ENCODE results near the gene NPVF. TPM values are rescaled to one million over a fixed set of nuclear protein-coding genes. Genes with fewer than 3 reads are reported as not detected.

The NPVF gene
- total RNA-seq, 4 donors from 2014 or later: not detected

DNA sequence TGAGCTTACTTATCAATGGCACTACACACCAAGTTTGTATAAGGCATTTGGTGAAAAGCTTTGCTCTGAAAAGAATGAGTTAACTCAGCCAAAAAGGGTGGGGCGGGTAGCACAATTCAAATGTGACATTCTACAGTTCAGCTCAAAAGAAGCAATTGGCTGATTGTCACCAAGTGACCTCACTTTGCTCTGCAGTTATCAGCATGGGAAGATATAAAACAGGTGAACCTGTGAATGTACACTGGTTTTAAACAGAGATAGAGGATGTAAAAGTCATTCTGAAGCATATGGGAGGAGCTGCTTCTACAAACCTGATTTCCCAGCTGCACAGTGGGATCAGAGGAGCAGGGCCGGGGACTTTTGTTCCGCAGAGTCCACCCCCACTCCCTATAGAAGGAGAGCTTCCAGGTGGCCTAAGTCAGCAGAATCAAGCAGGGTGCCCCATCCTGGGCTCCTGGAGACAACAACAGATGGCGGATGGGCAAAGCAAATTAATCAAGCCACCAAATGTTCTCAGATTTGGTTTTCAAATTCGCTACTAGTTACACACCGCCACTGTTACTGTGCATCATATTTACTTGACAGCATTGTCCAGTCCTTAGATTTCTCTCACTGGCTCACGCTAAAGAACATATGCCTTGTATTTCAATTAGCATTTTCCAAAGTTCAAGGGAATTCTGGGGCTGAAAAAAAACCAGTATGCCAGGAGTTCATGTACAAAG lies 27.5 kb upstream of the NPVF start:
- ATAC-seq: no peak
- H3K36me3 ChIP-seq: no peaks in the 10 kb centered on the region
- no peak overlapping the region for H3K27ac ChIP-seq
- H3K4me3 ChIP-seq: no peak overlapping the region
- in situ Hi-C loops (cut with MboI; ENCODE audit: low sequenced_read_pairs in 4 of 4): loop anchor here in 2 of 4 donors (10.0 kb wide), 2 partner anchors 319 to 599 kb away; no protein-coding TSS in a partner anchor
- no peak for DNase-seq
- intact Hi-C loops (cut with DNase I; ENCODE audit: low total_unique reads): loop anchor here (10.0 kb wide), 1 partner anchor 1109 kb away; no protein-coding TSS in a partner anchor
- TF ChIP-seq, protein P1, sequence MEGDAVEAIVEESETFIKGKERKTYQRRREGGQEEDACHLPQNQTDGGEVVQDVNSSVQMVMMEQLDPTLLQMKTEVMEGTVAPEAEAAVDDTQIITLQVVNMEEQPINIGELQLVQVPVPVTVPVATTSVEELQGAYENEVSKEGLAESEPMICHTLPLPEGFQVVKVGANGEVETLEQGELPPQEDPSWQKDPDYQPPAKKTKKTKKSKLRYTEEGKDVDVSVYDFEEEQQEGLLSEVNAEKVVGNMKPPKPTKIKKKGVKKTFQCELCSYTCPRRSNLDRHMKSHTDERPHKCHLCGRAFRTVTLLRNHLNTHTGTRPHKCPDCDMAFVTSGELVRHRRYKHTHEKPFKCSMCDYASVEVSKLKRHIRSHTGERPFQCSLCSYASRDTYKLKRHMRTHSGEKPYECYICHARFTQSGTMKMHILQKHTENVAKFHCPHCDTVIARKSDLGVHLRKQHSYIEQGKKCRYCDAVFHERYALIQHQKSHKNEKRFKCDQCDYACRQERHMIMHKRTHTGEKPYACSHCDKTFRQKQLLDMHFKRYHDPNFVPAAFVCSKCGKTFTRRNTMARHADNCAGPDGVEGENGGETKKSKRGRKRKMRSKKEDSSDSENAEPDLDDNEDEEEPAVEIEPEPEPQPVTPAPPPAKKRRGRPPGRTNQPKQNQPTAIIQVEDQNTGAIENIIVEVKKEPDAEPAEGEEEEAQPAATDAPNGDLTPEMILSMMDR (IDR thresholded peaks at IDR 0.05 in 4 of 5, conservative IDR thresholded peaks at IDR 0.05 in 1 of 5): no peak
- no peak for TF ChIP-seq POLR2A (IDR thresholded peaks at IDR 0.05)
- no peaks in the 10 kb centered on the region for H3K9me3 ChIP-seq
- no peaks in the 10 kb centered on the region for H3K27me3 ChIP-seq
- peaks cover 0 to 7% of the 10 kb centered on the region in 2 donors for H3K4me1 ChIP-seq

DNA sequence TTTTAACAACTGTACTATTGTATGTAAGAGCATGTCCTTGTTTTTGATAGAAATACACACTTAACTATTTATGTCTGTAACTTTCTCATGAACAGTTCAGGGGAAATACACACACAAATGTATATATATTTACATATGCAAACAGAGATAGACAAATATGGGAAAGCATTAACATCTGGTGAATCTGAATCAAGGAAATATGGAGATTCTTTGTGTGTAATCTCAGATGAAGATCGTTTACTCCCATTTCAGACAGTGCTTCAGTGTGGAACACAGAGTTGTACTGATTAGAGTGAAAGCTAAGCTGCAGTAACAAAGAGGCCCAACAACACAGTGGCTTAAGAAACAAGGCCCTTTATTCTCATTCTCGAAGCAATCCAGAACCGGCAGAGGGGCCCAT lies 26.3 kb upstream of the NPVF start:
- Histone ChIP-seq H3K27me3 (no peaks in the 10 kb centered on the region), H3K4me3 (no peak overlapping the region), H3K27ac (no peak overlapping the region), H3K9me3 (no peaks in the 10 kb centered on the region), H3K4me1 (peaks cover 0 to under 1% of the 10 kb centered on the region in 2 donors), H3K36me3 (no peaks in the 10 kb centered on the region)
- no peak for ATAC-seq
- in situ Hi-C loops (cut with MboI; ENCODE audit: low sequenced_read_pairs in 4 of 4): loop anchor here in 2 of 4 donors (10.0 kb wide), 2 partner anchors 320 to 600 kb away; no protein-coding TSS in a partner anchor
- intact Hi-C loops (cut with DNase I; ENCODE audit: low total_unique reads): loop anchor here (10.0 kb wide), 1 partner anchor 1110 kb away; no protein-coding TSS in a partner anchor
- no peak for DNase-seq
- TF ChIP-seq POLR2A (IDR thresholded peaks at IDR 0.05): no peak
- TF ChIP-seq, protein P1 (IDR thresholded peaks at IDR 0.05 in 4 of 5, conservative IDR thresholded peaks at IDR 0.05 in 1 of 5): no peak

DNA sequence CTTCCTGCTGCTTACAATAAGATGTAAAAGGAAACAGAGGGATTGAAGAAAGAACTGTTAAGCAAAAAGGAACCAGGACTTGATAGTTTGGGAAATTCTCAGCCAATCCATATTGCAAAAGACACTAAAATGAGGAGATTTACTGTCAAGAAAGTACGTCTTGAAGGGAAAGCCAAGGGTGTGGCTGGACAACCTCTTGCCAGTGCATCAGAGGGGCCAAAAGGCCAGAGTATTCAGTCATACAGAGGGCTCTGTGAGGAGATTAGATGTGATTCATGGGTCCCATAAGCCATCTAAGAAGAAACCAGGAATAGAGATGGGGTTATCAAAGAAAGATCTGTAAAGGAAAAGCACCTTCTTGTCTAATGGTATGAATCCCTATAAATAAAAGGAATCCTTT lies 25.4 kb upstream of the NPVF start:
- H3K9me3 ChIP-seq: no peaks in the 10 kb centered on the region
- H3K4me1 ChIP-seq: no peaks in the 10 kb centered on the region
- ATAC-seq: no peak
- no peak overlapping the region for H3K27ac ChIP-seq
- intact Hi-C loops (cut with DNase I; ENCODE audit: low total_unique reads): loop anchor here (10.0 kb wide), 1 partner anchor 1111 kb away; no protein-coding TSS in a partner anchor
- in situ Hi-C loops (cut with MboI; ENCODE audit: low sequenced_read_pairs in 4 of 4): loop anchor here in 2 of 4 donors (10.0 kb wide), 2 partner anchors 321 to 601 kb away; no protein-coding TSS in a partner anchor
- no peaks in the 10 kb centered on the region for H3K27me3 ChIP-seq
- TF ChIP-seq POLR2A (IDR thresholded peaks at IDR 0.05): no peak
- TF ChIP-seq, protein P1 (IDR thresholded peaks at IDR 0.05 in 4 of 5, conservative IDR thresholded peaks at IDR 0.05 in 1 of 5): no peak
- DNase-seq: no peak
- no peak overlapping the region for H3K4me3 ChIP-seq
- no peaks in the 10 kb centered on the region for H3K36me3 ChIP-seq

DNA sequence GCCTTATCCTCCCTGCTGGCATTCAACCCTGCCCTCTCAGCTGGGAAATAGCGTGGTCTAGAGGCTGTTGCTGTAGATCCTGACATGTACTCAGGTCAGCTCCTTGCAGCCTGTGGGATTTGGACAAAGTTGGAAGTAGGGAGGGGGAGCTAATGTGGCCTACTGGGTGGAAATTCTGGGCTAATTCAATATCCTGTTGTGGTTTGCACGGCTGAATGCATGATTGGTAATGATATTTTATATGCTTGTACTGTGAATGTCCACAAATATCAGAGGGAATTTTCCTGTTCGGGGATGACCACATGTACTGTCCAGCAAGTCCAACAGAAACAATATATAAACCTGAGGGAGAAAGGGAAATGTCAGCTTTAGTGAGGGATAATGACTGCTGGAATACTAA lies 22.1 kb upstream of the NPVF start:
- ATAC-seq (no peak), DNase-seq (no peak)
- intact Hi-C loops (cut with DNase I; ENCODE audit: low total_unique reads): loop anchor here (10.0 kb wide), 1 partner anchor 1114 kb away; no protein-coding TSS in a partner anchor
- Histone ChIP-seq H3K4me1 (no peaks in the 10 kb centered on the region), H3K9me3 (no peaks in the 10 kb centered on the region), H3K4me3 (no peak overlapping the region), H3K27ac (no peak overlapping the region), H3K36me3 (no peaks in the 10 kb centered on the region), H3K27me3 (no peaks in the 10 kb centered on the region)
- TF ChIP-seq, protein P1 (IDR thresholded peaks at IDR 0.05 in 4 of 5, conservative IDR thresholded peaks at IDR 0.05 in 1 of 5): no peak
- no peak for TF ChIP-seq POLR2A (IDR thresholded peaks at IDR 0.05)
- in situ Hi-C loops (cut with MboI; ENCODE audit: low sequenced_read_pairs in 4 of 4): loop anchor here in 2 of 4 donors (10.0 kb wide), 2 partner anchors 324 to 604 kb away; no protein-coding TSS in a partner anchor

All from gastrocnemius medialis (tissue), 4 donors.